ENCODE data around the gene PRKN.

PRKN gene

DNA sequence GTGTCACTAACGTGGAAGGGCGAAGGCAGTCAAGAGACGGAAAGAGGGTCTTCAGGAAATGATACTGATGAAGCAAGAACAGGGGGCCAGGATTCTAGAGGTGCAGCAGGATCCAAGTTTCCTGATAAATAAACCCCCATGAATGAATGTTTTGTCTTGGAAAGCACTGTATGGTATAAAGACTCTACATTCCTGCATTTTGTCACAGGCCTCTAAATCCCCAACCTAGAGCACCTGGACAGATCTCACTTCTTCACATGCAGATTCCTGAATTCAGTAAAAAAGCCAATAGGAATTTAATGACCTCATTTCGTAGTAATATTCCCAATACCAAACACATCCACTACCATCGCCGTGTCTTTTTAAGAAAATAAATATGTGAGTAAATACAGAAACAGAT, 577.8 kb downstream of the PRKN start:
- TF ChIP-seq, protein P1, sequence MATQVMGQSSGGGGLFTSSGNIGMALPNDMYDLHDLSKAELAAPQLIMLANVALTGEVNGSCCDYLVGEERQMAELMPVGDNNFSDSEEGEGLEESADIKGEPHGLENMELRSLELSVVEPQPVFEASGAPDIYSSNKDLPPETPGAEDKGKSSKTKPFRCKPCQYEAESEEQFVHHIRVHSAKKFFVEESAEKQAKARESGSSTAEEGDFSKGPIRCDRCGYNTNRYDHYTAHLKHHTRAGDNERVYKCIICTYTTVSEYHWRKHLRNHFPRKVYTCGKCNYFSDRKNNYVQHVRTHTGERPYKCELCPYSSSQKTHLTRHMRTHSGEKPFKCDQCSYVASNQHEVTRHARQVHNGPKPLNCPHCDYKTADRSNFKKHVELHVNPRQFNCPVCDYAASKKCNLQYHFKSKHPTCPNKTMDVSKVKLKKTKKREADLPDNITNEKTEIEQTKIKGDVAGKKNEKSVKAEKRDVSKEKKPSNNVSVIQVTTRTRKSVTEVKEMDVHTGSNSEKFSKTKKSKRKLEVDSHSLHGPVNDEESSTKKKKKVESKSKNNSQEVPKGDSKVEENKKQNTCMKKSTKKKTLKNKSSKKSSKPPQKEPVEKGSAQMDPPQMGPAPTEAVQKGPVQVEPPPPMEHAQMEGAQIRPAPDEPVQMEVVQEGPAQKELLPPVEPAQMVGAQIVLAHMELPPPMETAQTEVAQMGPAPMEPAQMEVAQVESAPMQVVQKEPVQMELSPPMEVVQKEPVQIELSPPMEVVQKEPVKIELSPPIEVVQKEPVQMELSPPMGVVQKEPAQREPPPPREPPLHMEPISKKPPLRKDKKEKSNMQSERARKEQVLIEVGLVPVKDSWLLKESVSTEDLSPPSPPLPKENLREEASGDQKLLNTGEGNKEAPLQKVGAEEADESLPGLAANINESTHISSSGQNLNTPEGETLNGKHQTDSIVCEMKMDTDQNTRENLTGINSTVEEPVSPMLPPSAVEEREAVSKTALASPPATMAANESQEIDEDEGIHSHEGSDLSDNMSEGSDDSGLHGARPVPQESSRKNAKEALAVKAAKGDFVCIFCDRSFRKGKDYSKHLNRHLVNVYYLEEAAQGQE (IDR thresholded peaks at IDR 0.05; ENCODE audit: insufficient replicate concordance, low read depth) = no peak
- TF ChIP-seq POLR2AphosphoS5 (IDR thresholded peaks at IDR 0.05; ENCODE audit: low read depth) (no peak), SPI1 (IDR thresholded peaks at IDR 0.05; ENCODE audit: borderline replicate concordance, low read depth) (no peak), GABPA (IDR thresholded peaks at IDR 0.05; ENCODE audit: low read depth) (no peak)
- TF ChIP-seq, protein P2, sequence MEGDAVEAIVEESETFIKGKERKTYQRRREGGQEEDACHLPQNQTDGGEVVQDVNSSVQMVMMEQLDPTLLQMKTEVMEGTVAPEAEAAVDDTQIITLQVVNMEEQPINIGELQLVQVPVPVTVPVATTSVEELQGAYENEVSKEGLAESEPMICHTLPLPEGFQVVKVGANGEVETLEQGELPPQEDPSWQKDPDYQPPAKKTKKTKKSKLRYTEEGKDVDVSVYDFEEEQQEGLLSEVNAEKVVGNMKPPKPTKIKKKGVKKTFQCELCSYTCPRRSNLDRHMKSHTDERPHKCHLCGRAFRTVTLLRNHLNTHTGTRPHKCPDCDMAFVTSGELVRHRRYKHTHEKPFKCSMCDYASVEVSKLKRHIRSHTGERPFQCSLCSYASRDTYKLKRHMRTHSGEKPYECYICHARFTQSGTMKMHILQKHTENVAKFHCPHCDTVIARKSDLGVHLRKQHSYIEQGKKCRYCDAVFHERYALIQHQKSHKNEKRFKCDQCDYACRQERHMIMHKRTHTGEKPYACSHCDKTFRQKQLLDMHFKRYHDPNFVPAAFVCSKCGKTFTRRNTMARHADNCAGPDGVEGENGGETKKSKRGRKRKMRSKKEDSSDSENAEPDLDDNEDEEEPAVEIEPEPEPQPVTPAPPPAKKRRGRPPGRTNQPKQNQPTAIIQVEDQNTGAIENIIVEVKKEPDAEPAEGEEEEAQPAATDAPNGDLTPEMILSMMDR (IDR thresholded peaks at IDR 0.05; ENCODE audit: insufficient read depth, low read length) = no peak
- no peak overlapping the region for H3K27ac ChIP-seq (replicated peaks)
- no peak for DNase-seq (ENCODE audit: low read depth in 1 of 2, low spot score in 1 of 2)

DNA sequence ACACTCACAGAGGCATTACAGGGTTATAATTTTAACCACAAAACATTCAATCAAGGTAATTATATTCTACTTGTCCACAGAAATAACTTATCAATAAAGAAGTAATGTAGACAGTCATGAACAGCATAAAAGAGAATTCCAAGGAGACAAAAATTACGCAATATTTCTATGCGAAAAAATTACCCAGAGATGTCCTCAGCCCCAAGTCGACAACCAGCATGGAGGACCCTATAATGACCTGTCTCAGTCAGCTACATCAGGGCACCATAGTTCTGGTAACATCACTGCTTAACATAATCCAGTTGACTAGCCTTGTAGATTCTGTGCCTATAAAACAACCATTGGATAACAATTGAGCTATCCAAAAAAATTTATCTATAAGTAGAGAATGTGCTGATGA, 579.8 kb downstream of the PRKN start:
- Histone ChIP-seq H3K4me3 (replicated peaks; ENCODE audit: insufficient read depth, low read length) (no peak overlapping the region), H3K27ac (replicated peaks) (no peak overlapping the region), H3K27me3 (ENCODE audit: insufficient read depth, poor library complexity, severe bottlenecking) (no peaks in the 10 kb centered on the region)
- no peak for DNase-seq (ENCODE audit: low read depth in 1 of 2, low spot score in 1 of 2)
- TF ChIP-seq POLR2AphosphoS5 (IDR thresholded peaks at IDR 0.05; ENCODE audit: low read depth) = no peak
- no peak for TF ChIP-seq GABPA (IDR thresholded peaks at IDR 0.05; ENCODE audit: low read depth)
- TF ChIP-seq, protein P1 (IDR thresholded peaks at IDR 0.05; ENCODE audit: insufficient replicate concordance, low read depth) = no peak
- TF ChIP-seq, protein P2 (IDR thresholded peaks at IDR 0.05; ENCODE audit: insufficient read depth, low read length) = no peak
- no peak for TF ChIP-seq SPI1 (IDR thresholded peaks at IDR 0.05; ENCODE audit: borderline replicate concordance, low read depth)

More for the DNA sequence above, 577.8 kb downstream of the PRKN start:
- Histone ChIP-seq H3K27me3 (ENCODE audit: insufficient read depth, poor library complexity, severe bottlenecking) (no peaks in the 10 kb centered on the region), H3K4me3 (replicated peaks; ENCODE audit: insufficient read depth, low read length) (no peak overlapping the region)

DNA sequence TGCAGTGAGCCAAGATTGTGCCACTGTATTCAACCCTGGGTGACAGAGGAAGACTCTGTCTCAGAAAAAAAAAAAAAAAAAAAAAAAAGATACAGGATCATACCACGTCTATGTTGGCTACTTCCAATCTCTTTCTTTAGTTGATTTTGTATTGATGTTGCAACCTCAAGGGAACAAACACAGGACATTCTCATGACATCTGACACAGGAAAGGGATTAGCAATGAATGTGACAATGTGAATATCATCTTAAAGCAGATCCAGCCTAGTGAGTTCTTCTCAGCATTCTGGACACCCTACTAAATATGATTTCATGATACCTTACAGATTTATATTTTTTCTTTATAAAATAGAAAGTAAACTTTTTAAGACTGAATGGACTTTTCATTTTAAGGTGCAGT, 580.3 kb downstream of the PRKN start:
- no peaks in the 10 kb centered on the region for H3K27me3 ChIP-seq (ENCODE audit: insufficient read depth, poor library complexity, severe bottlenecking)
- TF ChIP-seq POLR2AphosphoS5 (IDR thresholded peaks at IDR 0.05; ENCODE audit: low read depth) = no peak
- TF ChIP-seq, protein P1 (IDR thresholded peaks at IDR 0.05; ENCODE audit: insufficient replicate concordance, low read depth) = no peak
- no peak overlapping the region for H3K27ac ChIP-seq (replicated peaks)
- H3K4me3 ChIP-seq (replicated peaks; ENCODE audit: insufficient read depth, low read length) = no peak overlapping the region
- no peak for DNase-seq (ENCODE audit: low read depth in 1 of 2, low spot score in 1 of 2)
